HG03571 (cell line): Measurements from ENCODE around the gene SEMA3F.

Experiments
- ATAC-seq: cut with Tn5 transposase; IDR thresholded peaks from one replicate; pipeline ENCODE4 v1.9.1; 2021; ENCODE audit not compliant: unreplicated experiment

SEMA3F gene

GRCh38 chr3:50192124-50192523, 37.0 kb downstream of the SEMA3F start:
- no peak for ATAC-seq

GRCh38 chr3:50192689-50193141, 37.6 kb downstream of the SEMA3F start:
- ATAC-seq = no peak

DNA sequence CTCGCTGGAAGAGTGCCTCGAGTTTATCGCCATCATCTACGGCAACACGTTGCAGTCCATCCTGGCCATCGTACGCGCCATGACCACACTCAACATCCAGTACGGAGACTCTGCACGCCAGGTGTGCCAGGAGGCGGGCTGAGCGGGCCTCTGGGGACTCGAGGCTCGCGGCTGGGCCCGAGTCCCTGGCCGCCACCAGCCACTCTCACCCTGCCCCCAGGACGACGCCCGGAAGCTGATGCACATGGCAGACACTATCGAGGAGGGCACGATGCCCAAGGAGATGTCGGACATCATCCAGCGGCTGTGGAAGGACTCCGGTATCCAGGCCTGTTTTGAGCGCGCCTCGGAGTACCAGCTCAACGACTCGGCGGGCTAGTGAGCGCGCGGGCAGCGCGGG, 38.2 kb downstream of the SEMA3F start:
- no peak for ATAC-seq

DNA sequence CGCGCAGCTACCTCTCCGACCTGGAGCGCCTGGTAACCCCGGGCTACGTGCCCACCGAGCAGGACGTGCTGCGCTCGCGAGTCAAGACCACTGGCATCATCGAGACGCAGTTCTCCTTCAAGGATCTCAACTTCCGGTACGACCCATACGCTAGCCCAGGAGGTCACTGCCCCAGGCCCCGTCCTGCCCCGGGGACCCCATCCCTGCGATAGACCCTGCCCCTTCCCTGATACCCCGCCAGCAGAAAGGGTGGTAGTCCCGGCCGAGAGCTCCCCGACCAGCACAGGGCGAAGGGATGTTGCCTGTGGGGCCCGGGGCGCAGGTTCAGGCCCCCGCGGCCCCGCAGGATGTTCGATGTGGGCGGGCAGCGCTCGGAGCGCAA, 38.6 kb downstream of the SEMA3F start:
- no peak for ATAC-seq

DNA sequence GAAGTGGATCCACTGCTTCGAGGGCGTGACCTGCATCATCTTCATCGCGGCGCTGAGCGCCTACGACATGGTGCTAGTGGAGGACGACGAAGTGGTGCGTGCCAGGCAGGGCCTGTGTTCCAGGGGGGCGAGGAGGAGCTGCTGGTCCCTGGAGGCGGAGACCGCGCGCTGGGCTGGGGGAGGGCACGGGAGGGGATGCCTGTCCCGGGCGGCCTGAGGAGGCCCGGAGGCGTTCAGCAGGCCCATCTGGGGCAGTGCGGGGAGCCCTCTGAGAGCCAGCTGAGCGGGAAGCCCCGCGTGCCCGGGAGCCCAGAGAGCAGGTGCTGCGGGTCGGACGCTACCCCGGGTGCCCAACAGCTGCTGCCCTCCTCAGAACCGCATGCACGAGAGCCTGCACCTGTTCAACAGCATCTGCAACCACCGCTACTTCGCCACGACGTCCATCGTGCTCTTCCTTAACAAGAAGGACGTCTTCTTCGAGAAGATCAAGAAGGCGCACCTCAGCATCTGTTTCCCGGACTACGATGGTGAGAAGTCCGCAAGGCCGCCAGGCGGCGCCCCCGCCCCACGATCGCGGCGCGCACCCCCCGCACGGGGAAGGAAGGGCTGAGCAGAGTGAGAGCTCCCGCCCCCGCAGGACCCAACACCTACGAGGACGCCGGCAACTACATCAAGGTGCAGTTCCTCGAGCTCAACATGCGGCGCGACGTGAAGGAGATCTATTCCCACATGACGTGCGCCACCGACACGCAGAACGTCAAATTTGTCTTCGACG, 39.2 kb downstream of the SEMA3F start:
- no peak for ATAC-seq

DNA sequence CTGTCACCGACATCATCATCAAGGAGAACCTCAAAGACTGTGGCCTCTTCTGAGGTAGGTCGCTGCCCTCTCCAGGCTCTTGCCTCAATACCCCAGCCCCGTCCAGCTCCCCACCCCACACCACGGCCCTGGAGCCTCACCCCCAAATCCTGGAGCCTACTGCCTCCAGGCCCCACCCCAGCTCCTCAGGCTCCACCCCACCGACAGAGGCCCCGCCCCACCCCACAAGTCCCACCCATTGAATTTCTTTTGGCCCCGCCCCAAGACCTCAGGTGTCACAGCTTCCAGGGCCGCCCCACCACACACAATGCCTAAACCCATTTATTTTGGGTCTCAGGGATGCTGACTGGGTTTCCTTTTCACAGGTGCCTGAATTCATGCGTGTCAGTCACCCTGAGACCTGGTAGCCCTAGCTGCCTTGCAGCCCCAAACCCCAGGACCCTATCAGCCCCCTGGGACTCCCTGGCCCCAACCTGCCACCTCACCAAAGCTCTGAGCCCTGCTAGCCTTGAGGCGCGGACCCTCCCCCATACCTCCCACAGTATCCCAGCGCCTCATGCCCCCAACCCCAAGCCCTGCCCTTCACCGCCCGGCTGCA, 39.9 kb downstream of the SEMA3F start:
- ATAC-seq = no peak

- ATAC-seq = no peak
These were observed 40.6 kb downstream of the SEMA3F start for GRCh38 chr3:50195501-50196252.

- no peak for ATAC-seq
These were observed 41.2 kb downstream of the SEMA3F start for GRCh38 chr3:50196253-50196801.

DNA sequence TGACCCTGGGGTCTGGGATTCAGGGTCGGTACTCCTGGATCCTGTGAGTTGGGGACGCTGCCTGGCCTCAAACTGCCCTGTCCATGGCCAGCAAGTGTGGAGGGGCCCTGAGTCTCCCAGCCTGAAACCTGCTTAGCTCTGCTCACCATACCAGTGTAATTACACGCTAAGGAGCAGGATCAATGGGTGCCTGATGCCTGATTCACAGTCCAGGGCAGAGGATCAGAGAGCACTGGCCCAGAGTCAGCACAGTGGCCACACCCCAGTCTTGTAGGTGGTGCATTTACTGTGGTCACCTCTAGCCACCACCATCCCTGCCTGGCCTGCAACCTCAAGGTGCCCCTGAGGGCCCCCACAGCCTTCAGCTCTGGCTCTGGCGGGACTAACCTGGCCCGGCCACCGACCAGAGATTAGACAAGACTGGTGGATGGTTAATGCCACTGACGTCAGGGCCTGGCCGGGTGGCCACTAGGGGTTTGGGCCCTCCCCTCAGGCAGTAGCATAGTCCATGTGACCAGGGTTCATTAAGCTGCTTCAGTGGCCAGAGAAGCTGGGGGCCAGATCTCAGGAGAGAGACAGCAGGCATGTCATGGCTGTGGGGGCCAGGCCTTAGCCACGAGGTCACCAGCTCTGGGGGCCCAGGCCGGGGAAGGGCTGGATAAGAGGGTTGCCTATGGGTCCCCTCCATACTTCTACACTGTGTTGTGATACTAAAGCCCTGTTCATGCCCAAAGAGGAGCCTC, 46.6 kb downstream of the SEMA3F start:
- no peak for ATAC-seq

DNA sequence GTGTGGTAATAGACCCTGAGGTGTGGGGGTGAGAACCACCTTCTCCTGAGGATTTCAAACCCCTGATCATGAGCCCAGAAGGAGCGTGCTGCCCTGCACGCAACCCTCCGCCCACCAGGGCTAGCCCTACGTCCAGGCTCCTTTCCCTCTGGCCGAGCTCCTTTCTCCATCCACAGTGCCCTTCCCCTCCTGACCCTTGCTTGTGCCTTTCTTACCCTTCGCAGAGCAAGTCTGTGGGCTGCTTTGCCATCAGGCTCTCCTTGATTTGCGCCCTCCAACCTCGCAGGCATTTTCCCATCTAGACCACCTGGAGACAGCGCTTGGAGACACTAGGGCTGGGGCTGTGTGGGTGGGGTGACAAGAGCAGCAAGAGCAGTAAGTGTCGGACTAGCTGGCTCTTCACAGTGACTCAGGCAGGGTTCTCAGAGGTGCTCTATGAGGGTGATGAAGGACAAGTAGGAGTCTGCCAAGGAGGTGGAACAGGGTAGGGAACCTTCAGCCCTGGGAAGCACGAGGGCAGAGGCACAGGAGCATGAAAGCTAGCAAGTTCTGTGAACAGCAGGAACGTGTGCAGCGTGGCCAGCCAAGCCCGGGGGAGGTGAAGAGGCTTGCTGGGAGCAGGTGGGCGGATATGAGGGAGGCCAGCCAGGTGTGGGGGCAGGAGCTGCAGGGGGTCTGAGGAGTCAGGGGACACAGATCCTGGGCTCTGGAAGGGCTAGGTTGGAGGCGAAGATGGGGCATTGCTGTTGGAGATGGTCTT, 47.4 kb downstream of the SEMA3F start:
- no peak for ATAC-seq

DNA sequence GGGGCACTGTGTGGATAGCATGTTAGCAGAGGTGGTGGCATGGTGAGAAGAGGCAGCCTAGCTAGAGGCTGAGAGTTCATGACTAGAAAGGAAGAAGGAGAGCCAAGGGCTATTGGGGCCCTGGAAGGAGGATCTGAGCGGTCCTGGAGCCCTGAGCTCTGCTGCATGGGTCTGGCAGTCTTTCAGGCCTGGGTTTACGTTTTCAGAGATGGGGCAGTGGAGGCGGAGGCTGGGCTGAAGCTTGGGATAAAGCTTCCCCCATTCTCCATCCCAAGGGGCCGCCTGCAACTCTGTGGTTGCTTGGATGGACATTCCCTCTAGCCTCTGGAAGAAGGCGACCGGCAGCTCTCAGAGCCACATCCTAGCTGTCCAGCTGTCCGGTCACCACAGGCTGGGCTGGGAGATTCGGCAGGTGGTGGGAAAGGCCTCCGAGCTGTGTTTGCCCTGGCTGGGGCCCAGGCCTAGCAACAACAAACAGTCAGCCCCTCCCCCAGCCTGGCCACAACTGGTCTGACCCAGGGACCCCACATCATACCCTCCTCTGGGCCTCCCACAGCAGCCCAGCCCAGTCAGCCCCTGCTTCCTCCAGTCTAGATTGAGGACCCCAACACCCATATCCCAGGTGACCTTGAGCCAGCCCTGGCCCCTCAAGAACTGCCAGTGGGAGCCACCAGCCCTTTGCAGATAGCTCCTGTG, 48.1 kb downstream of the SEMA3F start:
- no peak for ATAC-seq

GRCh38 chr3:50203809-50204803, 49.0 kb downstream of the SEMA3F start:
- no peak for ATAC-seq

DNA sequence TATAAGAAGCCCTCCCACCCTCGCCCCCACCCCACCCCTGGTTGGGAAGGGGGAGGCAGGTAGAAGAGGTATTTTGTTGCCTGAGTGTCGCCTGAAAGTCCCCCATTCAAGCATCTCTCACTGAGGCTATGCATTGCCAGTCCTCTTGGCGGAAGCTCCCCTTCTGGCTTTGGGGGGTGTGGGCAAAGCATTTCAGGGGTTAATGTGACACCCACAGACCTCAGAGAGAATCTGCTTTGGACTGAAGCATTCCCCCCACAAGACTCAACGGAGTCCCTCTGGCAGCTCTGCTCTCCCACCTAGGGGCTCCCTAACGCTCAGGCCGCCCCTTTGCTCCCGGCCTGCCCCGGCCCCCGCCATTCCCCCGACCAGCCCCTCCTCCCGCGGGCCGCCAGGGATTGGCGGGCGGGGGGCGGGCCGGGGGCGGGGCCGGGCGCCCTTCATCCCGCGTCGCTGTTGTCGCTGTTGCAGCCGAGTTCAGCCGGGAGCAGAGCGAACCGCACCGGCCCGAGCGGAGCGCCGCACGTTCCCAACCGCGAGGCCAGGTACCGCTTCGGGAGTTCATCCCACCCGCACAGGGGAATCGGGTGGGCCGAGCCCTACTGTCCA, 49.8 kb downstream of the SEMA3F start, which contains the start of gene SLC38A3:
TSS of gene SLC38A3 (plus strand) at position 468 of the 609 bp plus-strand sequence. CDS start 8,929 bp downstream, outside the sequence.
- no peak for ATAC-seq

DNA sequence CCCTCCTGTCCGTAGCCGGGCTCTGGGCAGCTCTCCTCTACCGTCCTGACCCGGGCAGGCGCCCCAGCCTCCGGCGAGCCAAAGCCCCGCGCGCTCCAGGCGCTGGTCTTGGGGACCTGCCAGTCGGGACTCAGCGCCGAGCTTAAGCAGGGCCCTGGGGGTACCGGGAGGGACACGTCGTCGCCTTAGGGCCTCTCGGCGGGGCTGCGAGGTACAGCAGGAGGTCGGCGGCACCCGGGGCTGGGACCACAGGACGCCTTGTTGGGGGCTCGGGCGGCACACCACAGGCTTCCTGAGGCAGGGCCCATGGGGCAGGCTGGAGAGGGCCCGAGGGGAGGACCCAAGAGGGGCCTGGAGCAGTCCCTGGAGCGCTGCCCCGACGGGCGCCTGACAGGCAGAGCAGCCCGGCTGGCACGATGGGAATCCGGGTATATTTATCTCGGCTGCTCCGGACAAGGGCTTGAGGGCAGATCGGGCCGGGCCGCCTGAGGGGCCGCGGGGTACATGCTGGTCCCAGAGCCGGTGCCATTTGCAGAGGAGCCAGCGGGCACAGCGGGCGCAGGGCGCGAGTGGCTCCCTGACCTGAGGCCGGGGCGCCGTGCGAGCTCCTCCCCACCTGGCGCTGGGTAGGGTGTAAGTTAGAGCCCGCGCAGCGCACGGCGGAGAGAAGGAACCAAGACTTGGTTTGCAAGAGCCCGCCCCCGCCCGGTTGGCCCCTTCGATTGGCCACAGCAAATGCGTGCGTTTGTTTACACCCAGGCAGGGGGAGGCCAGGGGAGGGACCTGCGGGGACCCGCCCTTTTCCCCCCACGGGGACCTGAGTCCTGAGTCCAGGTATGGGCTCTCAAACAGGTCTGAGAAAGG, 50.5 kb downstream of the SEMA3F start:
- no peak for ATAC-seq

DNA sequence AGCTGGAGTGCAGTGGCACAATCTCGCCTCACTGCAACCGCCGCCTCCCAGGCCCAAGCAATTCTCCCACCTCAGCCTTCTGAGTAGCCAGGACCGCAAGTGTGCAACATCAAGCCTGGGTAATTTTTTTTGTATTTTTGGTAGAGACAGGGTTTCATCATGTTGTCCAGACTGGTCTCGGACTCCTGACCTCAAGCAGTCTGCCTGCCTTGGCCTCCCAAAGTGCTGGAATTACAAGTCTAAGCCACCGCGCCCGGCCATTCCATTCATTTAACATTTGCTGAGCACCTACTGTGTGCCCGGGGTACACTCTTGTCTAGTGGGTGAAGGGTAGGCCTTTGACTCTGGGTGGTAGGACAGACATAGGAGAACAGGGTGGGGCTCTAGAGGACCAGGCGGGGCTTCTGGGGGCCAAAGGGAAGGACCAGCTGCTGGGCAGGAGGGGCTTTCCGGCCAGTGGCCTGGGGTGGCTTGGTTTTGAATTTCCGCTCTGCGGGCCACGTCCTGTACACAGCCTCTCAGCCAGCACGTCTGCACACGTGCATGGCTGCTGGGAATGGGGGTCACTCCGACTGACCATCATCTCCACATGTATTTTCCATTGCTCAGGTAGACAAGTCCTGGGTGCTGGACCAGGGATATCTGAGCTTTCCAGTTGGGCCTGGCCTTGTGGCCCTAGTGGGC, 52.4 kb downstream of the SEMA3F start:
- ATAC-seq = no peak

DNA sequence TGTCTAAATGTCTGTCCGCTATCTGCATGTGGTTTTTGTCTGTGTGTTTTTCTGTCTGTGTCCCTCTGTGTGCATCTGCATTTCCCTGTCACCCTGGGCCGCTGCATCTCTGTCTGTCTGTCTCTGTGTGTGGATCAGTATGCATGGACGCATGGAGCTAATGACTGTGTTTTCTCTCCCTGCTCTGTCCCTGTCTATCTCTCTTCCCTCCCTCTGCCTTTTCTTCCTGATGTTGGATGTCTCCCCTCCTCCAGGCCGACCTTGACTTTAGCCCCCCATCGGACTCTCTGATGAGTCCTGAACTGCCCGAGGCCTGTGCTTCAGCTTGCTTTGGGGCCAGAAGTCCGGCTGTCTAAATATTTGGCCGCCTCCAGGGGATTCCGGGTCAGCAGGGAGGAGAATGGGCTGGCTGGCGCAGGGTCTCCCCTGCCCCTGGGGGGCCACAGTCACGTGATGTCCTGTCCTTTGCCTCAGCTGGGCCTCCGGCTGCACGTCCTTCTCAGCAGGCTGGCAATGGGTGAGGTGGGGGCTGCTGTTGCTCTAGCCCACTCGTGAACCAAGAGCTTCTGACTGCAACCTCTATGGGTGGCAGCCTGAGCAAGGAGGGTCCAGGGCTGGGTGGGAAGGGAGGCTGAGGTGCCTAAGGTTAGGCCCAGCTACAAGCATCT, 53.7 kb downstream of the SEMA3F start:
- no peak for ATAC-seq
